A549 (cell line): ENCODE results near the gene KCNJ14. TPM values are rescaled to one million over a fixed set of nuclear protein-coding genes. Genes with fewer than 3 reads are reported as not detected.
"Not testable (repeated sequence)": the region's sequence is repeated elsewhere in the genome, so short reads cannot be mapped to it uniquely, and the experiment has no call there.

Experiments
- ATAC-seq, 2 experiments: fragments of 200-7000 bp in 1 of 2; fragments of >200 bp in 1 of 2; cut with Nextera tagmentation in 1 of 2; cut with Tn5 transposase in 1 of 2; 3 replicates each; pipeline versions ENCODE4 v1.8.0 to v1.9.1; 2018 to 2020; ENCODE audit warnings: mild to moderate bottlenecking in 1 of 2, moderate library complexity in 1 of 2
- CTCF ChIA-PET: fragments of 300-600 bp; sonication (Branson Sonifier 250); formaldehyde crosslinking; extraction: SDS; loops from one replicate; lab custom pipeline; 2021; ENCODE audit warnings: antibody characterized with exemption, inconsistent platforms; lab: Yijun Ruan, JAX
- POLR2A ChIA-PET: fragments of 350-600 bp; formaldehyde crosslinking; extraction: SDS; loops from one replicate; lab custom pipeline; 2021; ENCODE audit warnings: antibody characterized with exemption, inconsistent platforms; lab: Yijun Ruan, JAX
- DNase-seq, 2 experiments: peaks; one replicate each; pipeline versions ENCODE4 v3.0.0 to v3.0.0-alpha.2; 2011 to 2016; ENCODE audit warnings: low read depth in 1 of 2, low spot score in 1 of 2
- FAIRE-seq: peaks from 2 replicates; lab custom pipeline; 2011; peaks lifted over from hg19 to GRCh38; lab: Jason Lieb, UNC
- H3K27ac ChIP-seq, 2 experiments: fragments of >200 bp; sonication (Bioruptor Twin); formaldehyde crosslinking; 3 replicates each; pipeline ENCODE4 v1.5.1; 2016 to 2017
- H3K4me1 ChIP-seq: fragments of >200 bp; sonication (Bioruptor Twin); formaldehyde crosslinking; 3 replicates; pipeline ENCODE4 v1.6.1; 2016
- H3K4me2 ChIP-seq: fragments of >200 bp; sonication (Bioruptor Twin); formaldehyde crosslinking; 3 replicates; pipeline ENCODE4 v1.6.1; 2016
- H3K4me3 ChIP-seq: fragments of >200 bp; sonication (Bioruptor Twin); formaldehyde crosslinking; 3 replicates; pipeline ENCODE4 v1.5.1; 2016
- H3K9me3 ChIP-seq: fragments of >200 bp; sonication (Bioruptor Twin); formaldehyde crosslinking; 3 replicates; pipeline ENCODE4 v1.6.1; 2016
- BHLHE40 ChIP-seq: IDR thresholded peaks from 2 replicates; pipeline ENCODE4 v1.6.1; 2012; ENCODE audit warnings: low read depth, low read length, inconsistent platforms
- CTCF ChIP-seq: fragments of >200 bp; sonication (Bioruptor Twin); formaldehyde crosslinking; IDR thresholded peaks from 3 replicates; pipeline ENCODE4 v1.5.1; 2016
- E2F6 ChIP-seq: IDR thresholded peaks from 2 replicates; pipeline ENCODE4 v1.6.1; 2012; ENCODE audit warnings: low read depth, borderline replicate concordance
- EHF ChIP-seq: fragments of 250-450 bp; sonication (Bioruptor Pico); IDR thresholded peaks from 2 replicates; pipeline ENCODE4 v1.5.0; 2020; ENCODE audit warnings: mild to moderate bottlenecking
- ESRRA ChIP-seq: fragments of 150-350 bp; IDR thresholded peaks from 2 replicates; pipeline ENCODE4 v1.6.1; 2014; ENCODE audit warnings: mild to moderate bottlenecking, low read length, borderline replicate concordance
- FOSB ChIP-seq: fragments of 250-450 bp; sonication (Bioruptor Pico); IDR thresholded peaks from 2 replicates; pipeline ENCODE4 v1.5.0; 2020; ENCODE audit warnings: mild to moderate bottlenecking, moderate library complexity
- HDAC2 ChIP-seq: fragments of 200-600 bp; sonication (generic); IDR thresholded peaks from 2 replicates; pipeline ENCODE4 v1.6.1; 2016
- HMGXB4 ChIP-seq: fragments of 250-450 bp; sonication (Bioruptor Pico); IDR thresholded peaks from 2 replicates; pipeline ENCODE4 v1.5.0; 2021; ENCODE audit warnings: mild to moderate bottlenecking, moderate library complexity, borderline replicate concordance
- HOXB5 ChIP-seq: fragments of 250-450 bp; sonication (Bioruptor Pico); IDR thresholded peaks from 2 replicates; pipeline ENCODE4 v1.5.0; 2020; ENCODE audit warnings: mild to moderate bottlenecking, moderate library complexity
- JUN ChIP-seq, 2 experiments: fragments of >200 bp; sonication (Bioruptor Twin); formaldehyde crosslinking; IDR thresholded peaks; 2 replicates in 1 of 2; 3 replicates in 1 of 2; pipeline ENCODE4 v1.6.1; 2016 to 2017
- KDM1A ChIP-seq: fragments of 200-600 bp; sonication (generic); IDR thresholded peaks from 2 replicates; pipeline ENCODE4 v1.6.1; 2016; ENCODE audit warnings: low read depth, mild to moderate bottlenecking
- MAX ChIP-seq: IDR thresholded peaks from 2 replicates; pipeline ENCODE4 v1.6.1; 2012
- MYC ChIP-seq: IDR thresholded peaks from 2 replicates; pipeline ENCODE4 v1.6.1; 2012; ENCODE audit warnings: mild to moderate bottlenecking, inconsistent platforms, low read length, improper control_type of control experiment, borderline replicate concordance
- PBX3 ChIP-seq: IDR thresholded peaks from 2 replicates; pipeline ENCODE4 v1.6.1; 2012
- PHF8 ChIP-seq: fragments of 200-600 bp; sonication (generic); IDR thresholded peaks from 2 replicates; pipeline ENCODE4 v1.6.1; 2016; ENCODE audit warnings: low read depth, mild to moderate bottlenecking, antibody characterized with exemption, moderate library complexity, borderline replicate concordance
- POLR2AphosphoS2 ChIP-seq: conservative IDR thresholded peaks from 2 replicates; pipeline ENCODE4 v1.6.1; 2012; ENCODE audit warnings: low read length, improper control_type of control experiment, inconsistent platforms
- RAD21 ChIP-seq, 2 experiments: fragments of >200 bp in 1 of 2; sonication (Bioruptor Twin) in 1 of 2; formaldehyde crosslinking in 1 of 2; IDR thresholded peaks in 1 of 2; conservative IDR thresholded peaks in 1 of 2; 2 replicates in 1 of 2; 3 replicates in 1 of 2; pipeline ENCODE4 v1.6.1; 2012 to 2018; ENCODE audit warnings: inconsistent platforms in 1 of 2
- RCOR1 ChIP-seq: fragments of 150-350 bp; IDR thresholded peaks from 2 replicates; pipeline ENCODE4 v1.6.1; 2014; ENCODE audit warnings: antibody characterized with exemption, low read length, low read depth
- SMC3 ChIP-seq: fragments of >200 bp; sonication (Bioruptor Twin); formaldehyde crosslinking; IDR thresholded peaks from 3 replicates; pipeline ENCODE4 v1.6.1; 2018; ENCODE audit warnings: inconsistent platforms
- SREBF2 ChIP-seq: fragments of 450-650 bp; IDR thresholded peaks from 2 replicates; pipeline ENCODE4 v1.6.1; 2014; ENCODE audit warnings: mild to moderate bottlenecking, moderate library complexity
- USF2 ChIP-seq: fragments of 450-650 bp; IDR thresholded peaks from 2 replicates; pipeline ENCODE4 v1.6.1; 2014; ENCODE audit warnings: antibody characterized with exemption
- ZFP36 ChIP-seq: fragments of 450-650 bp; IDR thresholded peaks from 2 replicates; pipeline ENCODE4 v1.6.1; 2014; ENCODE audit warnings: borderline replicate concordance; ENCODE audit not compliant: partially characterized antibody
- WGBS: methylation state at CpG from one replicate; pipeline ENCODE4 v1.1.6; 2017; ENCODE audit errors: missing lambda C conversion rate; 5-methylcytosine and 5-hydroxymethylcytosine counted together
- polyA plus RNA-seq, 4 experiments: library from polyadenylated mRNA; depleted of rRNA in 3 of 4; stranded (reverse); fragments of >200 nt; fragmentation: RNase III in 1 of 4; extraction: RNeasy Plus Mini Kit Qiagen cat#74134 plus additional on column Dnase treatment in 1 of 4; gene quantifications; 2 replicates in 3 of 4; 3 replicates in 1 of 4; pipeline ENCODE4 v1.2.3, GENCODE V29; 2011 to 2017

The KCNJ14 gene
- polyA plus RNA-seq, 2 of the 4 experiments (the other 2 are of a cell fraction): 1.3 to 1.9 TPM

- no peak for TF ChIP-seq ZFP36
These were observed 32.6 kb downstream of the KCNJ14 start (continued) for GRCh38 chr19:48487948-48488347.

GRCh38 chr19:48488478-48488877 lies 33.1 kb downstream of the KCNJ14 start:
- peak overlapping the region; percentile 23; the same call in 1 of the 3 replicates for H3K4me3 ChIP-seq
- not testable (repeated sequence) for FAIRE-seq, DNase-seq, H3K9me3 ChIP-seq, ATAC-seq
- H3K4me1 ChIP-seq: peaks cover 71% of the 10 kb centered on the region
- peak overlapping the region; percentile 91 to 94 for H3K27ac ChIP-seq
- ChIA-PET POLR2A (interaction anchor here (0.9 to 2.5 kb wide), 8 partner anchors 18 to 154 kb away, joined by 3 to 12 read pairs (median 3); no protein-coding TSS in a partner anchor), CTCF (interaction anchor here (0.6 to 9.5 kb wide), 23 partner anchors 8 to 905 kb away, joined by 3 to 268 read pairs (median 10); partner anchors contain the start of genes GRIN2D, GRWD1, KDELR1 and SPACA4)
- peak overlapping the region; percentile 86 for H3K4me2 ChIP-seq
- WGBS: 53% methylated on average over 7 of the region's 7 CpGs
- peak; percentile 43; the same call in 1 of the 2 replicates for TF ChIP-seq POLR2AphosphoS2

GRCh38 chr19:48489608-48490216 lies 34.3 kb downstream of the KCNJ14 start:
- Histone ChIP-seq H3K9me3 (no peaks in the 10 kb centered on the region), H3K4me1 (peaks cover 75% of the 10 kb centered on the region), H3K4me3 (no peak overlapping the region), H3K27ac (peak overlapping the region; percentile 91 to 94; a peak in 5 of 6 replicates), H3K4me2 (peak overlapping the region; percentile 65)
- DNase-seq: peak; percentile 83 to 95
- ChIA-PET POLR2A (interaction anchor here (0.6 to 2.2 kb wide), 6 partner anchors 8 to 99 kb away, joined by 3 to 14 read pairs (median 3); no protein-coding TSS in a partner anchor), CTCF (interaction anchor here (0.5 to 9.5 kb wide), 63 partner anchors 8 to 754 kb away, joined by 3 to 268 read pairs (median 5); partner anchors contain the start of genes EMP3, FAM83E, GRIN2D and GRWD1)
- TF ChIP-seq SMC3 (peak; percentile 91), BHLHE40 (no peak), KDM1A (peak; percentile 62; the same call in 1 of the 2 replicates), FOSB (no peak), CTCF (peak; percentile 92), RAD21 (conservative IDR thresholded peaks at IDR 0.05 in 1 of 2, IDR thresholded peaks at IDR 0.05 in 1 of 2) (peak; percentile 78 to 85), HDAC2 (peak; percentile 60; the same call in 1 of the 2 replicates), HOXB5 (CRISPR knock-in tag) (0 out of 2 replicates have a peak, but pooled peaks have one; percentile 22), E2F6 (no peak), MYC (0 out of 2 replicates have a peak, but pooled peaks have one; percentile 41), MAX (peak; percentile 68), PHF8 (no peak), RCOR1 (peak; percentile 12; the same call in 1 of the 2 replicates), EHF (CRISPR knock-in tag) (no peak), SREBF2 (no peak), ESRRA (no peak), PBX3 (no peak), ZFP36 (peak; percentile 93), POLR2AphosphoS2 (no peak), USF2 (no peak), JUN (IDR thresholded peaks at IDR 0.05) (0 out of 5 replicates have a peak, but pooled peaks of 1 of the 2 experiments have one; percentile 25), HMGXB4 (CRISPR knock-in tag) (no peak)
- 30% methylated on average over 15 of the region's 19 CpGs for WGBS
- ATAC-seq: peak; percentile 16 to 55; a peak in 3 of 6 replicates
- FAIRE-seq: peak; percentile 91
